Right lobe of liver (tissue), 6 donors: ENCODE data around the gene PITX2. TPM values are rescaled to one million over a fixed set of nuclear protein-coding genes. Genes with fewer than 3 reads are reported as not detected.
A peak's percentile ranks its signal among the peaks of the same experiment; 100 is the strongest.

Source experiments
- ATAC-seq, 4 donors: fragments of 200-7000 bp; cut with Tn5 transposase; one replicate each; pipeline ENCODE4 v1.9.1; 2020; ENCODE audit warnings: mild to moderate bottlenecking in 4 of 4, moderate library complexity in 4 of 4
- DNase-seq, 3 donors: peaks; one replicate each; pipeline ENCODE4 v3.0.0-alpha.2; 2020
- H3K27ac ChIP-seq, 3 donors: fragments of 200-600 bp; one replicate each; pipeline ENCODE4 v1.8.0; 2022
- H3K27me3 ChIP-seq, 2 donors: fragments of 200-600 bp; one replicate each; pipeline ENCODE4 v1.8.0; 2022
- H3K36me3 ChIP-seq, 4 donors: fragments of 200-600 bp; sonication (generic) in 1 of 4; one replicate each; pipeline versions ENCODE4 v1.5.1 to v1.8.0; 2017 to 2022; ENCODE audit warnings: control low read depth in 1 of 4
- H3K4me1 ChIP-seq, 4 donors: fragments of 200-600 bp; sonication (generic) in 1 of 4; one replicate each; pipeline versions ENCODE4 v1.5.1 to v1.8.0; 2017 to 2022; ENCODE audit warnings: control low read depth in 1 of 4
- H3K4me3 ChIP-seq, 3 donors: fragments of 200-600 bp; one replicate each; pipeline ENCODE4 v1.8.0; 2022
- H3K9me3 ChIP-seq, 4 donors: fragments of 200-600 bp; sonication (generic) in 1 of 4; one replicate each; pipeline versions ENCODE4 v1.5.1 to v1.8.0; 2017 to 2022; ENCODE audit warnings: control low read depth in 1 of 4
- CTCF ChIP-seq, 4 donors: fragments of 200-600 bp in 3 of 4; fragments of 450-650 bp in 1 of 4; IDR thresholded peaks; one replicate each; pipeline versions ENCODE4 v1.5.1 to v1.8.0; 2016 to 2022; ENCODE audit warnings: antibody characterized with exemption in 4 of 4, mild to moderate bottlenecking in 2 of 4
- POLR2A ChIP-seq: fragments of 450-650 bp; IDR thresholded peaks from one replicate; pipeline ENCODE4 v1.6.1; 2017; ENCODE audit warnings: antibody characterized with exemption, mild to moderate bottlenecking
- WGBS: methylation state at CpG from one replicate; pipeline ENCODE4 v1.1.6; 2018; ENCODE audit warnings: low coverage, low lambda C conversion rate; ENCODE audit not compliant: insufficient coverage; ENCODE audit errors: missing lambda C conversion rate; 5-methylcytosine and 5-hydroxymethylcytosine counted together
- intact Hi-C, 2 donors: fragments of 100-400 bp; cut with DNase I; formaldehyde crosslinking; loops; one replicate each; pipeline versions ENCODE4 v1.11.2 to v1.14.1; 2022
- total RNA-seq, 6 experiments: library from RNA; depleted of rRNA in 2 of 6; stranded (reverse); fragments of >200 nt in 2 of 6; fragmentation: NEBNext Ultra II Directional in 3 of 6; extraction: Animal tissue kit (Norgen Biotek cat#: 25700) in 3 of 6; gene quantifications; one replicate each; pipeline versions ENCODE4 v1.1.0 to v1.2.4, GENCODE V29; 2016 to 2023
- donor health status: DM: no; HTN: yes; CAD: no.
- donor health status: DM: no; HTN: no; CAD: no.
- donor health status: DM: no; HTN: no; CAD: no.
- donor health status: DM: no; HTN: yes; CAD: no.
- donor health status: DM: no; HTN: yes; CAD: no.

The PITX2 gene
- total RNA-seq, 6 experiments from 2014 or later: not detected

DNA sequence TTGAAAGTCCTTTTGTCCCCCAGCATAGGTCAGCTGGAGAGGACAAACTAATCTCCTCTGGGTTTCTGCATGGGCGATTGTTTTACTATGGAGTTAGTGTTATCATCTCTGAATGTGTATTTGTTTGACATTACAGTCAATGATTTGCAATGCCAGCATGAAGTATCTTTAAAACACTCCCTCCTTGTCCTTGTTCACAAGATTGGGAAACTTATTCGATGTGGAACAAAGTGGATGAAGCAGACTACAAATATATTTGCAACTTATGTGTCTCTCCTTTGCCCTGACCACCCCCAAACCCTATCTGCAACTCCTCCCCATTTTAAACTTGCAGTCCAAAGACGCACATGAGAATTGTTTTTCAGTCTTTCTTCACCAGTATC is 1.5 kb upstream of the PITX2 start:
- Histone ChIP-seq H3K4me1 (peaks cover 0 to 26% (median 0%) of the 10 kb centered on the region in 4 donors), H3K36me3 (no peaks in the 10 kb centered on the region), H3K27me3 (peaks cover 19 to 72% of the 10 kb centered on the region in 2 donors), H3K27ac (no peak overlapping the region), H3K9me3 (no peaks in the 10 kb centered on the region), H3K4me3 (no peak overlapping the region)
- WGBS: 2% methylated on average over 3 of the region's 3 CpGs
- TF ChIP-seq POLR2A (no peak), CTCF (IDR thresholded peaks at IDR 0.05) (no peak)
- DNase-seq (no peak), ATAC-seq (no peak)
- intact Hi-C loops: no loop called here

- H3K4me3 ChIP-seq: no peak overlapping the region
- DNase-seq: no peak
- H3K4me1 ChIP-seq: peaks cover 0 to 26% (median 0%) of the 10 kb centered on the region in 4 donors
- no peaks in the 10 kb centered on the region for H3K9me3 ChIP-seq
- whole genome bisulfite sequencing: 15% methylated on average over 11 of the region's 11 CpGs
- intact Hi-C loops: no loop called here
- no peaks in the 10 kb centered on the region for H3K36me3 ChIP-seq
- H3K27me3 ChIP-seq: peaks cover 14 to 72% of the 10 kb centered on the region in 2 donors
- TF ChIP-seq POLR2A (no peak), CTCF (IDR thresholded peaks at IDR 0.05) (no peak)
- no peak for ATAC-seq
- H3K27ac ChIP-seq: no peak overlapping the region
Observed at GRCh38 chr4:110623718-110624397, 981 bp upstream of the PITX2 start.

GRCh38 chr4:110621839-110622751 is 782 bp downstream of the PITX2 start:
- Histone ChIP-seq H3K9me3 (no peaks in the 10 kb centered on the region), H3K36me3 (no peaks in the 10 kb centered on the region), H3K4me1 (peaks cover 0 to 26% (median 0%) of the 10 kb centered on the region in 4 donors), H3K27me3 (peaks cover 14 to 80% of the 10 kb centered on the region in 2 donors), H3K27ac (no peak overlapping the region), H3K4me3 (peak overlapping the region in 1 of 3 donors; percentile 21)
- DNase-seq: no peak
- ATAC-seq: peak in 1 of 4 donors; percentile 6
- 5% methylated on average over 25 of the region's 73 CpGs for WGBS
- TF ChIP-seq CTCF (IDR thresholded peaks at IDR 0.05) (no peak), POLR2A (no peak)
- intact Hi-C loops: no loop called here

DNA sequence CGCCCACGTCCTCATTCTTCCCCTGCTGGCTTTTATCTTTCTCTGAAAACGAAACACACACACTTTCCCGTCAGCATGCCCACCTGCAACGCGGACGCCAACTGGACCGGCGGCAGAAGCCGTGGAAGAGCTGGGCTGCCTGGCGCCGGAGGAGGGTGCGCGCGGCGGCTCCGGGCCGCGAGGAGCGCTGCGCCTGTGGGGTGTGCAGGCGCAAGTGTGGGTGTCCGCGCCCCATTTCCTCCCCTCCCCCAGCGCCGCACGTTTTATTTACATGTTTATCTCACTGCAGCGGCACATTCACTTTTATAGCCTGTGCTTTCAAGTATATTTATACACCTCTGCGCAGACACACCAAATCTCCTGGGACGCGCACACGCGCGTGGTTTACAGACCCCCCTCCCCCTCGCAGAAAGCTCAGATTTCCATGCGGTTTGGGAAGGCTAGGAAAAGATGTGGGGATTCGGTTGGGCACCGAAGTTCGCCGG is 1.5 kb downstream of the PITX2 start:
- intact Hi-C loops: no loop called here
- peak overlapping the region in 1 of 3 donors; percentile 7 for H3K4me3 ChIP-seq
- peaks cover 14 to 86% of the 10 kb centered on the region in 2 donors for H3K27me3 ChIP-seq
- TF ChIP-seq CTCF (IDR thresholded peaks at IDR 0.05): no peak
- no peak for TF ChIP-seq POLR2A
- H3K27ac ChIP-seq: no peak overlapping the region
- DNase-seq (no peak), ATAC-seq (peak in 1 of 4 donors; percentile 19)
- no peaks in the 10 kb centered on the region for H3K9me3 ChIP-seq
- H3K36me3 ChIP-seq: no peaks in the 10 kb centered on the region
- peaks cover 0 to 26% (median 0%) of the 10 kb centered on the region in 4 donors for H3K4me1 ChIP-seq
- WGBS: 4% methylated on average over 35 of the region's 40 CpGs
